ENCODE data around the gene RAVER1. TPM values are rescaled to one million over a fixed set of nuclear protein-coding genes. Genes with fewer than 3 reads are reported as not detected.
A peak's percentile ranks its signal among the peaks of the same experiment; 100 is the strongest.

RAVER1 gene
- total RNA-seq, 1 donor from 2014 or later: 51.8 TPM

DNA sequence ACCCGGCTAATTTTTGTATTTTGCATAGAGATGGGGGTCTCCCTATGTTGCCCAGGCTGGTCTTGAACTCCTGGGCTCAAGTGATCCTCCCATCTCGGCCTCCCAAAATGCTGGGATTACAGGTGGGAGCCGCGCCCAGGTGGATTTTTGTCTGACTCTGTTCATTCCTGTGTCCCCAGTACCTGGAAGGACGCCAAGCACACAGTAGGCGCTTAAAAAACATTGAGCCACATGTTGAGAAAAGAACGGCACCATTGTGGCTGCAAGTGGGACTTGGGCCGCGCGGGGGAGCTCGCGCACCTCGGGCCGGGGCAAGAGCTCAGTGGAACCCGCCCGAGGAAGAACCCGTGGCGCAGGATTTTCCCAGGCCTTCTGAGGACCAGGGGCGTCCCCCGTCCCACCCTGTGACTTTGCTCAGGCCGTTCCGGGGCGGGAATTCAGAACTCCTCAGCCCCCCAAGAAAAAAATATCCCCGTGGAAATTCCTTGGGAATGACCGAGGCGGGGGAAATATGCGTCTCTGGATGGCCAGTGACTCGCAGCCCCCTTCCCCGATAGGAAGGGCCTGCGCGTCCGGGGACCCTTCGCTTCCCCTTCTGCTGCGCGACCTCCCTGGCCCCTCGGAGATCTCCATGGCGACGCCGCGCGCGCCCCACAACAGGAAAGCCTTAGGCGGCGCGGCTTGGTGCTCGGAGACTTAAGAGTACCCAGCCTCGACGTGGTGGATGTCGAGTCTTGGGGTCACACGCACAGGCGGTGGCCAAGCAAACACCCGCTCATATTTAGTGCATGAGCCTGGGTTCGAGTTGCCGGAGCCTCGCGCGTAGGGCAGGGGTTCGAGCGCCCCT, 63.8 kb downstream of the RAVER1 start:
- TF ChIP-seq, protein P1, sequence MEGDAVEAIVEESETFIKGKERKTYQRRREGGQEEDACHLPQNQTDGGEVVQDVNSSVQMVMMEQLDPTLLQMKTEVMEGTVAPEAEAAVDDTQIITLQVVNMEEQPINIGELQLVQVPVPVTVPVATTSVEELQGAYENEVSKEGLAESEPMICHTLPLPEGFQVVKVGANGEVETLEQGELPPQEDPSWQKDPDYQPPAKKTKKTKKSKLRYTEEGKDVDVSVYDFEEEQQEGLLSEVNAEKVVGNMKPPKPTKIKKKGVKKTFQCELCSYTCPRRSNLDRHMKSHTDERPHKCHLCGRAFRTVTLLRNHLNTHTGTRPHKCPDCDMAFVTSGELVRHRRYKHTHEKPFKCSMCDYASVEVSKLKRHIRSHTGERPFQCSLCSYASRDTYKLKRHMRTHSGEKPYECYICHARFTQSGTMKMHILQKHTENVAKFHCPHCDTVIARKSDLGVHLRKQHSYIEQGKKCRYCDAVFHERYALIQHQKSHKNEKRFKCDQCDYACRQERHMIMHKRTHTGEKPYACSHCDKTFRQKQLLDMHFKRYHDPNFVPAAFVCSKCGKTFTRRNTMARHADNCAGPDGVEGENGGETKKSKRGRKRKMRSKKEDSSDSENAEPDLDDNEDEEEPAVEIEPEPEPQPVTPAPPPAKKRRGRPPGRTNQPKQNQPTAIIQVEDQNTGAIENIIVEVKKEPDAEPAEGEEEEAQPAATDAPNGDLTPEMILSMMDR (IDR thresholded peaks at IDR 0.05): peak; percentile 93 to 99 (median 95)
- Histone ChIP-seq H3K4me1 (peaks cover 7 to 15% of the 10 kb centered on the region in 2 donors), H3K27me3 (no peaks in the 10 kb centered on the region), H3K27ac (peak overlapping the region; percentile 69 to 81), H3K9me3 (no peaks in the 10 kb centered on the region), H3K4me3 (peak overlapping the region; percentile 50 to 59), H3K36me3 (no peaks in the 10 kb centered on the region)
- intact Hi-C loops (cut with DNase I): loop anchor here (1.0 to 2.0 kb wide), 2 partner anchors 63 to 120 kb away; partner anchors contain the start of gene RAVER1
- peak; percentile 47 to 92 for DNase-seq (ENCODE audit: low spot score in 2 of 2)

DNA sequence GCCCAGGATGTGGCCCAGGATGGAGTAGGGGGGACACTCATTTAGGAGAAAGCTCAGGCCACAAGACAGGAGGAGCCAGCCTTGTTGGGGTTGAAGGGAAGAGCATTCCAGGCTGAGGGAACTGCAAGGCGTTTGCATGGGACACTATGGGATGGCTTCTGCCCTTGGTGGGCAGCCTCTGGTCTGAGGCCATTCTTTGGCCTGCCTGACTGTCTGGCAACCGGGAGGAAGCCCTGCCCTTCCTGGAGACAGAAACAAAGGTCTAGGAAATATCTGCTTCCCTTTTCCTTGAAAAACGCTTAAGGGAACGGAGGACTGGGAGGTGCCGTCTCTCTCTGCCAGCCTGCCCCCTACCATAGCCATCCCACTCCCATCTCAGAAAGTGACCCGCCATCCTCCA, 65.3 kb downstream of the RAVER1 start:
- no peaks in the 10 kb centered on the region for H3K9me3 ChIP-seq
- no peaks in the 10 kb centered on the region for H3K27me3 ChIP-seq
- intact Hi-C loops (cut with DNase I): no loop called here
- H3K36me3 ChIP-seq: no peaks in the 10 kb centered on the region
- no peak for DNase-seq (ENCODE audit: low spot score in 2 of 2)
- H3K4me1 ChIP-seq: peaks cover 7 to 15% of the 10 kb centered on the region in 2 donors
- H3K4me3 ChIP-seq: no peak overlapping the region
- TF ChIP-seq, protein P1 (IDR thresholded peaks at IDR 0.05): no peak
- H3K27ac ChIP-seq: peak overlapping the region in 1 of 2 donors; percentile 56

DNA sequence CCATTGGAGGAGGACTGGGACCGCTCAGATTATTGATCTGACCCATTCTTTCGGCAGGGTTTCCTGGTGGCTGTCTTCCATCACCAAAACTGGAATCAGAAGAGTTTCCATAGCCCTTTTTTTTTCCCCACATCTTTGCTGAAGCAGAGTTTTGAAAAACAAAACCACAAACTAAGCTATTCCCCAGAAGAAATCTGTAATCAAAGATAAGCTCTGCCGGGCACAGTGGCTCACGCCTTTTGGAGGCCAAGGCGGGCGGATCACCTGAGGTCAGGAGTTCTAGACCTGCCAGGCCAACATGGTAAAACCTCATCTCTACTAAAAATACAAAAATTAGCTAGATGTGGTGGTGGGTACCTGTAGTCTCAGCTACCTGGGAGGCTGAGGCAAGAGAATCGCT, 66.6 kb downstream of the RAVER1 start:
- Histone ChIP-seq H3K27me3 (no peaks in the 10 kb centered on the region), H3K36me3 (no peaks in the 10 kb centered on the region), H3K4me3 (no peak overlapping the region), H3K9me3 (no peaks in the 10 kb centered on the region), H3K27ac (no peak overlapping the region), H3K4me1 (peaks cover 7 to 15% of the 10 kb centered on the region in 2 donors)
- intact Hi-C loops (cut with DNase I): no loop called here
- TF ChIP-seq, protein P1 (IDR thresholded peaks at IDR 0.05): no peak
- no peak for DNase-seq (ENCODE audit: low spot score in 2 of 2)

Other genes with a start within 250 kb of the RAVER1 start
- gene SHFL, start 247.2 kb downstream of the RAVER1 start, total RNA-seq: 98.0 TPM
- gene ANGPTL6, start 230.9 kb downstream of the RAVER1 start, total RNA-seq: not detected
- gene PPAN, start 227.2 kb downstream of the RAVER1 start, total RNA-seq: not detected
- 10.5 TPM for gene P2RY11, start 221.8 kb downstream of the RAVER1 start, total RNA-seq
- 241 TPM for gene EIF3G, start 213.6 kb downstream of the RAVER1 start, total RNA-seq
- 54.0 TPM for gene DNMT1, start 138.6 kb downstream of the RAVER1 start, total RNA-seq
- 24.3 TPM for gene S1PR2, start 102.2 kb downstream of the RAVER1 start, total RNA-seq
- gene MRPL4, start 81.3 kb downstream of the RAVER1 start, total RNA-seq: 72.9 TPM
- 74.8 TPM for gene ICAM1, start 62.4 kb downstream of the RAVER1 start, total RNA-seq
- gene ICAM4, start 46.6 kb downstream of the RAVER1 start, total RNA-seq: not detected
- 2.2 TPM for gene ICAM5, start 43.6 kb downstream of the RAVER1 start, total RNA-seq
- gene ZGLP1, start 23.7 kb downstream of the RAVER1 start, total RNA-seq: not detected
- gene FDX2, start 17.5 kb downstream of the RAVER1 start, total RNA-seq: 16.8 TPM
- gene ICAM3, start 6.1 kb upstream of the RAVER1 start, total RNA-seq: 0.11 TPM
- gene TYK2, start 47.0 kb upstream of the RAVER1 start, total RNA-seq: 80.7 TPM
- gene CDC37, start 70.0 kb upstream of the RAVER1 start, total RNA-seq: 183 TPM
- gene PDE4A, start 87.0 kb upstream of the RAVER1 start, total RNA-seq: 59.9 TPM
- gene KEAP1, start 169.8 kb upstream of the RAVER1 start, total RNA-seq: 57.8 TPM
- gene S1PR5, start 183.9 kb upstream of the RAVER1 start, total RNA-seq: 3.1 TPM
- gene ATG4D, start 210.4 kb upstream of the RAVER1 start, total RNA-seq: 11.0 TPM
- gene KRI1, start 232.5 kb upstream of the RAVER1 start, total RNA-seq: 21.9 TPM
- gene CDKN2D, start 235.4 kb upstream of the RAVER1 start, total RNA-seq: 20.3 TPM